Gastroesophageal sphincter (tissue), 3 donors: ENCODE results near the gene SOX3.

Source experiments
- CTCF ChIP-seq, 4 experiments: fragments of 200-600 bp in 2 of 4; fragments of 450-650 bp in 2 of 4; sonication (generic) in 1 of 4; IDR thresholded peaks; one replicate each; pipeline ENCODE4 v1.5.1; 2017 to 2019; ENCODE audit warnings: antibody characterized with exemption in 4 of 4, mild to moderate bottlenecking in 2 of 4, moderate library complexity in 2 of 4
- EP300 ChIP-seq: sonication (generic); formaldehyde crosslinking; IDR thresholded peaks from one replicate; pipeline ENCODE4 v1.6.1; 2017; ENCODE audit warnings: antibody characterized with exemption, mild to moderate bottlenecking
- POLR2A ChIP-seq, 2 donors: fragments of 450-650 bp; IDR thresholded peaks; one replicate each; pipeline ENCODE4 v1.6.1; 2017; ENCODE audit warnings: antibody characterized with exemption in 2 of 2, mild to moderate bottlenecking in 2 of 2, moderate library complexity in 1 of 2
- POLR2AphosphoS5 ChIP-seq: sonication (generic); formaldehyde crosslinking; IDR thresholded peaks from one replicate; pipeline ENCODE4 v1.6.1; 2017; ENCODE audit warnings: antibody characterized with exemption

DNA sequence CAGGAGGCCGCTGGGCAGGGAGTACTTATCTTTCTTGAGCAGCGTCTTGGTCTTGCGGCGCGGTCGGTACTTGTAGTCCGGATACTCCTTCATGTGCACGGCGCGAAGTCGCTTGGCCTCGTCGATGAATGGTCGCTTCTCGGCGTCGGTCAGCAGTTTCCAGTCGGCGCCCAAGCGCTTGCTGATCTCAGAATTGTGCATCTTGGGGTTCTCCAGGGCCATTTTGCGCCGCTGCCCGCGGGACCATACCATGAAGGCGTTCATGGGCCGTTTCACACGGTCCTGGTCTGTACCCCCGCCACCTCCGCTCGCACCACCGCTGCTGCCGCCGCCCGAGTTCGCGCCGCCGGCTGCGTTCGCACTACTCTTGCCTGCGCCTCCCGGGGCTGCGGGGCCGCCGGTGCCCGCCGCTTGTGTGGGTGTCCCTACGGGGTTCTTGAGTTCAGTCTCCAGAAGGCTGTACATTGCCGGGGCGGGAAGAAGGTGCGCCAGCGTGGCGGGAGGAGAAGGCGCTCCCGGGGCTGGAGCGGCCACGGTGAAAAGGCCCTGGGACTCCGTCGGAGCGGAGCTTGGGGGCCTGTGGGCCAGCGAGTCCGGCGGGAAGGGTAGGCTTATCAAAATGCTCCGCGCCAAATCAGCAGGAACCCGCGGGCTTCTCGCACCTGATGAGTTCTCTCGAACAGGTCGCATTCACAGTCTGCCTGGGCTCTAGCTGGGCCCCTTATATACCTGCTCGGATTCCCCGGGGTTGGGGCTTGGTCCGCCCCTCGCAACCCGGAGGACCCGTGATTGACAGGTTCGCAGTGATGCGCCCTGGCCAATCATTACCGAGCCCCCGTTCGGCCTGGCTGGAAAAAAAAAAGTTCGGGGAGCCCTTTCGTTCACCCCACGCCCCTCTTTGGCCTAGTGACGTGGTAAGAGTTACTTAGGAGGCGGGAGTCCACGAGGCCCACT is at the start of gene SOX3:
- TF ChIP-seq CTCF (IDR thresholded peaks at IDR 0.05) (no peak), POLR2A (IDR thresholded peaks at IDR 0.05) (no peak), EP300 (no peak), POLR2AphosphoS5 (no peak)
